ENCODE results near the gene TBX10.
"Not testable (repeated sequence)": the region's sequence is repeated elsewhere in the genome, so short reads cannot be mapped to it uniquely, and the experiment has no call there.

TBX10 gene

DNA sequence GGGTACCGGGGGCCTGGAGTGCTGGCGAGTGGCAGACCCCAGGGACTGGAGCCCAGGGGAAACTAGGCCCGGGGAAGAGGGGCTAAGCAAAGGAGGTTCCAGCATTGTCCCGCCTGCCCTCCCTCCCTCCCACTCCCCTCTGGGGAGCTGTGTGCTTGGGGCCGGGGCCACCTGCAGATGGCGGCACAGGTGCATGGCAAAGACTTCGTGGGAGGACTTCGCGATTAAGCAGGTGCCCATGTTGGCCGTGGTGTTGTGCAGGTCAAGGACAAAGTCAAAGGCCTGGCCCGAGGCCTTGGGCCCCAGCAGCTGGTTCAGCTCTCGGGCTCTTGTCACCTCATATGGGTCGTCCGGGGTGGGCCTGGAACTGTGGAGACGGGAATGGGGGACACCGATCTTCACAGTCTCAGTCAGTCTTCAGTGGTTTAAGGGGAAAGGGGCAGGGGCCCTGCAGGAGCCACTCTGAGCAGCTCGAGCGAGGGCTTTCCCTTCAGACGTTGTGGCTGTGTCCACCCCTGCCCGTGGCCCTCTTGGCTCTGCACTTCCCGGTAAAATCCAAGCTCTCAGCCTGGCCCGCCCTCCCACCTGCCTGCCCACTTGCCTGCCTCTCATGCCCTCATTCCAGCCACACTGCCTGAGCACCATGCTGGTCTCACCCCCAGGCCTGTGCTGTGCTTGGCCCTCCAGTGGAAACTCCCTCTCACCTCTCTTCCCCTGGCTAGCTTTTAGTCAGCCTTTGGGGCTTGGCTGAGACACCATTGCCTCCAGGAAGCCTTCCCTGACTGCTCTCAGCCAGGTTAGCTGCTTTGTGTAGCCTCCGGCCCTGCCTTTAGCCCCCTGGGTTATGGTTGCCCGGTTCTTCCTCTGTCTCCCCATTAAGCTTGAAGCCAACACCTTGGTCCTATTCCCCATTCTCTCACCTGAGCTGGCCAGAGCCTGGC is 6.2 kb upstream of the TBX10 start:
- no peak for DNase-seq (ENCODE audit: low read depth in 3 of 3)

DNA sequence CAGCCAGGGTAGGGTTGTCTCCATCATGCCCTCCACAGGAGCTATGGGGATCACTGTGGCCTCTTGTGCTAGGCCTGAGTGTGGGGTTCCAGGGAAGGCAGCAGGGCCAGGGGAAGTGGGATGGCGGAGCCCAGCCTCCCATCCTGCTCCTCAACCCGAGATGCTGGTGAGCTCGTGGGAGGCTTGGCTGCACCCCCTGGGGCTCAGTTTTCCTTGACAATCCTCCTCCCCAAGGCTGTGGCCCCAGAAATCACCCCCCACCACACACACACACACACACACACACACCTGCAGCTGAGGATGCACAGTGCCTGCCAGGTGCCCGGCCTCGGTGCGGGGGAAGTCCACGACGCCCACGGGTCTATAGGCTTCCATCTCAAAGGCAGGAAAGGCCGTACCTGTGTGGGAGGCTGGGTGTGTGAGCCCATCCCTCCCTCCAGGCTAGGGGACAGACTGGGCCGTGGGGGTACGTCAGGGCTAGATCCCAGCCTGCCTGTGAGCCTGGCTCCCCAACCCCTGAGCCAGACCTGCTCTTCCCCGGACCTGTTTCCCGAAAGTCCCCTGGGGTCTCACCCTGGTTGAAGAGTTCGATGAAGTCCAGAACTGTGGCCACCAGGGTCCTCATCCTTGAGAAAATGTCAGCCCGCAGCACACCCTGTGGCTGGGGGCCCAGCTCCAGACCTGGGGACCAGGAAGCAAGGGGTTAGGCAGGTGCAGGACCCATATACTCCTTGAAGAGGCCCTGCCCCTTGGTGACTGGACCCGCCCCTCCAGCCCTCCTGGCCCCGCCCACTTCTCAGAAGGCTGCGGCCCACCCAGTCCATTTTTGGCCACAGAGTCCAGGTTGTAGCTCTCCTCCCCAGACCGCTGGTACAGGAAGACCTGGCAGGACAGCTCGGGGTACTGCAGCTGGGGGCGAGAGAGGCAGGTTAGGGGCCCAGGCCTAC is 5.2 kb upstream of the TBX10 start:
- DNase-seq (ENCODE audit: low read depth in 3 of 3) = no peak

DNA sequence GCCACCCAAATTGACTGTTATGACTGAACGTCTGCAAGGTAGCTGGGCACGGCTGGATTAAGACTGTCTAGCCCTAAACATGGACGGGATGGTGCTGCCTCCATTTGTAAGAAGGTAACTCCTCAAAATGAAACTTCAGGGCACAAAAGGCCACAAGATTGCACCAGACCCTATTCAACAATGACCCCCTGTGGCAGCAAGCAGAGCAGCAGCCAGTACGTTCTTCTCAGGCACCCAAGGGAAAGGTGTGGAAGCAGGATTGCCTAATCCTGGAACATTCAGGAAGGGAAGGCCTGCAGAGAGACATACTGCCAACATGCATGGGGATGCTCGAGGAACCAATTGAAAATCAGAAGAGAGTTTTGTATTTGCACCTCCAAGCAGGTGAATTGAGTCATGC is 4.5 kb upstream of the TBX10 start:
- DNase-seq (ENCODE audit: low read depth in 3 of 3) = no peak

DNA sequence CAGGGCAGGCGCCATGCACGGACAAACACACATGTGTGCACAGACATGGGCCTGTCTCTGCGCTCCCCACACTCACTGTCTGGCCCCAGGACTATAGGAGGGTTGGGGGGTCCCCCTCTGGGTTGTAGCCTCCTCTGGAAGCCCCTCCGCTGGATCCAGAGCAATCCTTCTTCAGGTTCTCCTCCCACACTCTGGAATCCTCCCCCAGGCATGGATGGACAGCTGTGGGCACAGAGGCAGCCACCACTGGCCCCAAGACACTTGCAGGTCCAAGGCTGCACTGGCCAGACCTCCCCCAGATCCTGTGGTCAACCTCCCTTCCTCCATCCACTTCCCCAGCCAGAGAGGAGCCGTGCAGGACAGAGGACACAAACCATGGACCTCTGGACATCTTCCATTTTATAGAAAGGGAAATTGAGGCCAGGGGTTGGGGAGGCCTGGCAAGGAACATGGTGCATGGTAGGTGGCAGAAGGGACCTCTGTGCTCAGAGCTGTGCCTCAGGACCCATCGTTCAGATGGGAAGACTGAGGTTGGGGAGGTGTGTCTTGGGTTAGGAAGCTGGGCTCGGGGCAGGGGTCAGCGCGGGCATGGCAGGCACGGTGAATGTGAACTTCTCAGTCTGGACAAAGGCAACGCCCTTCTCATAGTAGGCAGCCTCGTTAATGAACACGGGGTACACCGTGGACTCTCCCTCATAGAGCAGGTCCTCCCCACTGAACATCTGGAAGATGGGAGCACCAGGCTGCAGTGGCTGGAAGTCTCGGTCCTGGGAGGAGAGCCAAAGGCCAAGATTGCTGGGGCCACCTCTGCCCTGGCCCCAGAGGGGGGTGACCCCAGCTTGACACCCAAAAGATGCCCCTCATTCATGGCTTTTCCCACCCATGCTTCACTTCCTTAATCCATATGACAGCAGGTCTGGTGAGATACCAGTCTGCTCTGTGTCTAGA is 2.9 kb upstream of the TBX10 start:
- no peak for DNase-seq (ENCODE audit: low read depth in 3 of 3)

DNA sequence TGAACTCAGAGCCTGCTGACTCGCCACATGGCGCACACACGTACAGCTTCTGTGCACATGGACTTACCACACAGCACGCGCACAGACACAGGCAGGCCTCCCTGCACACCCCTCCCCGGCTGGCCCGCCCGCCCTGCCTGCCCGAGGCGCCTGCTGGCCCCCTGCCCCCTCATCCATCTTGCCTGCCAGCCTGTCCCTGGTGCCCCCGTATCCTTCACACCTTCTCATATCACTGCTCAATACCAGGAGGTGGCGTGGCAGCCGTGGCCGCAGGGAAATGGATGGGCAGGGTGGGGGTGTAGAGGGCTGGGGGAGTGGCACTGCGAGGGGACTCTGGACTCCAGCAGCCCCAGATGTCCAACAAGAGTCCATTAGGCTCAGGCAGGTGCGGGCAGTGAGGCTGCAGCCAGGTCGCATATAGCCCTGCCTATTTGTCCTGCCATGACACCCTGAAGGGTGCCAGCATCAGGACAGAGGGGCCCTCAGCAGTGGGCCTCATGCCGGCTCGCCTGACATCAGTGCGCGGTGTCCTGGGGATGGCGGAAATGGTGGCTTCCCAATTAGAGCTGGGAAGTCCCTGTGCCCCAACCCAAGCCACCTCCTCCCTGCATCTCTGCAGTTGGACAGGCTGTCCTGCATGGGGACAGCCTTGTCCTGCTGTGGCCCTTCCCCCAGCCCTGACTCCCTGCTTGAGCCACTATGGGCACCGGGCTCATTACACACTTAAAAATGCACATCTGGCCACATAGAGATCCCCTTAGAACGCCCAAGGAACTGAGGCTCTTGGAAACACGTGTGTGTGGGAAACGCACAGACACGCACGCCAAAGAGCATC is 2.0 kb upstream of the TBX10 start:
- no peak for DNase-seq (ENCODE audit: low read depth in 3 of 3)

DNA sequence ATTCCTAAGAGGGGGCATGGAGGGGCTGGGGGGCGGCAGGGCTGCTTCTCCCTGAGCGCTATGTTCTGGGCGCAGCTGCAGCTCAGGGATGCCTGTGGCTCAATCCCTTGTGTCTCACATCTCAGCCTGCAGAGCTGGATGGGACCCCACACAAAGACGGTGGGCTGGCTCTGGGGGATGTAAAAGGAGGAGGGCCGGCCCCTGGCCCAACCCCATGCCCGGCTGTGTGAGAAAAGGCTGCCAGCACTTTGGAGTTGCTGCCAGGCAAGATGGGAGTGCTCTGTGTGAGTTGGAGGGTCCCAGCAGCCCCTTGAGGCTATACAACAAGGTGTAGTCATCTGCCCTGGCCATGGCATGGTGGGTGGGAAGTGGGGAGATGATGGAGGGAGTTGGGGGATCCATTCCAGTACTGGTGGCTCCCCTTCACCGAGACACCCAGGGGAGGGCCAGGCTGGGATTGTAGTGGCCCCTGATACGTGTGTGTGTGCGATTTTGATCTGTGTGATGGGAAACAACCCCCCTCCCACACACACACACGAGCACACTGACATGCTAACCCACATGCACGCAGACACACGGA is 1.3 kb upstream of the TBX10 start:
- DNase-seq (ENCODE audit: low read depth in 3 of 3) = no peak

DNA sequence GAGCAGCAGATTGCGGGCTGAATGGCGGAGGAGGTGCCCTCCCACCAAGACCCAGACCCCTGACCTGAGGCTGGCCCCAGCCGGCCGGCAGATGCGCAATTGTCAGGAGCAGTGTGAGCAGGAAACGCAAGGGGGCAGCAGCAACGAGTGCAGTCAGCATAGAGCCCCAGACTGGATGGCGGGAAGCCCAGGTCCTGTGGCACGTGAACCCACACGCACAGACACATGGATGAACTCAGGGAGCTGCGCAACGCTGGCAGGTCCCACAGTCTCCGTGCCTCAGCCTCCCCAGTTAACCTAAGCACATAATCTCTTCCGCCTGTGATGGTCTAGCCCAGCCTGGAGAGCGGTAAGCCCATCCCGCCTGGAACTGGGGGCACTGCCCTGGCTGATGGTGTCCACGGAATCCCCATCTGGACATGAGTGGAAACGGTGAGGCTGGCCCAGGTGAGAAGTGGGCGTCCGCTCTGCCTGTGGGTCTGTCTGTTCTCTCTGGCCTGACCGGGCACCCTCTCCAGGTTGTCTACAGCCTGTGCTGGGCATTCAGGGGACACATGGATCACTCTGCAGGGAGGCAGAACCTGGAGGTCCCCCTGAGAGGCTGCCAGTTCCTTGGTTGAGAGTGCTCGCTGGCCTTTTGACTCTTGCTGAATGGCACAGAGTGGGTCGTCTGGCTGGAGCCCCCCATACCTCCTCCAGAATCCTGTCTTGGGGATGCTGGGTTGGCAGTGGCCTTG is 626 bp upstream of the TBX10 start:
- peak in 1 of 3 donors; percentile 39 for DNase-seq (ENCODE audit: low read depth in 3 of 3)

DNA sequence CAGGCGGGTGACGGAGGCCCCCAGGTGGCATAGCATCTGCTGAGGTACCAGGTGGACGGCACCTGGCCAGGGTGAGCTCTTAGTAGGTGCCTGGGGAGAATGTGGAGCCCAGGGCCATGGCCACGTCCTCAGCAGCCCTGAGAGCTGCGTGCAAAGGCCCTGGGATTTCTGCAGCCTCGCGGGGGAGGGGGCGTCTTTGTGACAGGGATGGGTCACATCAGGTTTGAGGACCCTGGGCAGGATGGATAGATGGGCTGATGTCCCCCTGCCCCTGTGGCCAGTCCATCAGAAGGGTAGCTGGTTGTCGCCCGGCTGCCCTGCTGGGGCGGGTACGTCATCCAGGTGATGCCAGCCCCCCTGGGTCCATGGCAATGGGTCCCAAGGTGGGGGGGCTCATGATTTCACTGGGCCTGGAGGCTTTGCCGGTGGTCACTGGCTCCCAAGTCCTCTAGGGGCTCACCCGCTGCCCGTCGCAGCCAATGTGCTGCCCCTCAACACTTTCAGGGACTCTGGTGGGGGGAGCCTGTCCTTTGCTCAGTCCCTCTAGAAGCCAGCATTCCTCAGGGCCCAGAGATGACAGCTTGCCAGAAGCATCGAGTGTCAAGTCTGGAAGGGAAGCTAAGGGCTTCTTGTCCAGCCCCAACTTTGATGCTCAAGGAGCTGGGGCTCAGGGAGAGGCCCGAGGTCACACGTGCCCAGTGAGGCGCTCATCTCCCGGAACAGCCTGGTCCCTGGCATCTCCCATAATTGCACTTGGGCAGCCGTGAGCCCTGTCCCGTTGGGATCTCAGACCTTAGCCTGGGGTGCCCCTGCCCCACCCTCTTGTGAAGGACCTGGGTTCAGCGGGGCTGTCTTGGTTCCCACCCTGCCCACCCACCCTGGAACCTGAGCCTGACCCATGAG is 777 bp downstream of the TBX10 start:
- DNase-seq (ENCODE audit: low read depth in 3 of 3) = no peak

DNA sequence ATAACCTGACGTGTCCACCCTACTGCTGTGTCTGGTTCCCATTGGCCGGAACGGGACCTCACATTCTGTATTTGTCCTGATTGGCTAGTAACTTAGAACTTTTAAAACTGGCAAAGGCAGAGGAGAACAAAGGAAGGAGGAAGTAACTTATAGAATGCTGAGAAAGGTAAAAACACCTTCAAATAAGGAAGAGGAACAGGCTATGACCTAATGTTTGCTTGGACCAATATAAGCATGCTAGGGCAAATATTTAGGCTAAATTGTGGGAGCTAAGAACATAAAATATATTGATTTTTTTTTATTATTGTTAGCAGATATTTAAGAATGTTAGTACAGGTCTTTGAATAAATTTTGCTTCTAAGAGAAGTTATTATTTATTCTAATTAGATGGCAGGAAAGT is 2.1 kb downstream of the TBX10 start:
- not testable (repeated sequence) for DNase-seq (ENCODE audit: low read depth in 3 of 3)

DNA sequence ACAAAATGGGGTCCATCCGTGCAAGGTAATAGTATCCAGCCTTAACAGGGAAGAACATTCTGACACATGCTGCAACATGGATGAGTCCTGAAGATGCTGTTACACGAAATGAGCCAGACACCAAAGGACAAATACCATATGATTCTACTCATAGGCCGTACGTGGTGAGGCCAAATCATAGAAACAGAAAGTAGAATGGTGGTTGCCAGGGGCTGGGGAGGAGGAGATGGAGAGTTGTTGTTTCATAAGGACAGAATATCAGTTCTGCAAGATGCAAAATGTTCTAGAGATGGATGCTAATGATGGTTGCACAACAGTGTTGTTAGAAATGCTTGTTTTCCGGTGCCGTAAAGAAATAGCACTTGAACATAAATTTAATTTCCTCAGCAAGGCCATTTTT is 2.6 kb downstream of the TBX10 start:
- no peak for DNase-seq (ENCODE audit: low read depth in 3 of 3)

DNA sequence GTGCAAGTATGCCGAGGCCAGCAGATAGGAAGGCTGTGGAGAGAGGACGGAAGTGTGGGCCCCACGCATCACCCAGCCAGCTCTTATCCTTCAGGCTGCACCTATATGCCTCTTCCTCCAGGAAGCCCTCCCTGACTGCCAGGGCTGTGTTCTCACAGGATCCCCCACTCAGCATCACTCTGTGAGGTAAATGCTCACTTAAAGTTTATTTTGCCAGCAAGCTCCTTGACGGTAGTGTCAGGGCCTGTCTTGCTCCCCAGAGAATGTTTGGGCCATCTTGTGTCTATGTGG is 4.4 kb downstream of the TBX10 start:
- no peak for DNase-seq (ENCODE audit: low read depth in 3 of 3)

DNA sequence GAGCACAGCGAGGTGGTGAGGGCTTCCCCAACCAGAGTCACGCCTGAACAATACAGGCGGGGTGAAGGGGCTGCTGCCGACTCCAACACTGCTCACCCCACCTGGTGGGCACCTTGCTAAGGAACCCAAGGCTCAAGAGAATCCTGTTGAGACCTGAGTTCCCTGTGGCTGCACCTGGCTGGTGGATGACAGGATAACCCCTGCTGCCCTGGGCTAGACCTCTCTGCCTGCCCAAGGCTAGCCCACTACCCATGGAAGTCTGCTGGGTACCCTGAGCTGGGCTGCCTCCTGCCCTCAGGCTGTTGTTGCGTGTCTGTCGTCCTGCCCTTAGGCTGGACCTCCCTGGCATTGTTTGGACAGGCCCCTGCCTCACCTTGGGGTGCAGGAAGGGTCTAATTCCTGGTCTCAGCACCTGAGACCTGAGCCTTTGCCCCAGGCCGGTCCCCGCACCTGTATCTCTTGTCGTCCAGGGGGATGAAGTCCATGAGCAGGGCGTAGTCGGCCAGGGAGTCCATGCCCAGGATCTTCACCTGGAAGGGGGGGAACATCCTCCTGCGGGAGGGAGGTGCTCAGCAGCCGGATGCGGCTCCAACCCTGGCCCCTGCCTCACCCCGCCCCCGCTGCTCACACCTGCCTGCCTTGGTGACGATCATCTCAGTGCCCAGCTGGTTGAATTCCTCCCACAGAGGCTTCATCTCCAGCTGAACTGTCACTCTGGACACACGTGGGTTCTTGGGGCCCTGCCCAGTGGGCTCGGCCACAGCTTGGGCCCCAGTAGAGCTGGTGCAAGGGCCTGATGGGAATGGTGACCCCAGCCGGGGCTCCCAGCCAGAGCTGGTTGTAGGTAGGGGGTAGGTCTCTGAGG is 5.0 kb downstream of the TBX10 start:
- no peak for DNase-seq (ENCODE audit: low read depth in 3 of 3)

DNA sequence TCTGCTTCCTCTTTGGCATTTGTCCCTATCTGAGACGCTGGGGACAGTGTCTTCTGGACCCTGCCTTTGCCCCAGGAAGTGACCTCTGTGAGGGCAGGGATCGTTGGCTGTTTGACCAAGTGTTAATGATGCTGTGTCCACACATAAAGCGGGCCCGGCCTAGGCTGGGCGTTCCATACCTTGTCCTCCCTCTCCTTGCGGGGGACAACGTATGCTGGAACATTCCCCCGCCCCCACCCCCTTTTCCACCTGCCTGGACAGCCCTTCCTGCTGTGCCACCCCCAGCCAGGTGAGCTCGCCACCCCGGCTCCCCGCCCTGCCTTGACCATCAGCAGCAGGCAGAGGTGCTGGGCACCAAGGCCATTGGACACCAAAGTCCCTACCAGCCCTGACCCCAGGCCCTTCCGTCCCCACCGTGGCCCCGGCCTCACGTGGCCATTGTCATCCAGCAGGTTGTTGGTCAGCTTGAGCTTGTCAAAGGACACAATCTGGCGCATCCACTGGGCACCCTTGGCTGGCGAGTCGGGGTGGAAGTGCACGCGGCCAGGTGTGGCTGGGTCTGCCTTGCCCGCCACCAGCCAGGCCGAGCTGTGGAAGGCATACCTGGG is 5.7 kb downstream of the TBX10 start:
- no peak for DNase-seq (ENCODE audit: low read depth in 3 of 3)

DNA sequence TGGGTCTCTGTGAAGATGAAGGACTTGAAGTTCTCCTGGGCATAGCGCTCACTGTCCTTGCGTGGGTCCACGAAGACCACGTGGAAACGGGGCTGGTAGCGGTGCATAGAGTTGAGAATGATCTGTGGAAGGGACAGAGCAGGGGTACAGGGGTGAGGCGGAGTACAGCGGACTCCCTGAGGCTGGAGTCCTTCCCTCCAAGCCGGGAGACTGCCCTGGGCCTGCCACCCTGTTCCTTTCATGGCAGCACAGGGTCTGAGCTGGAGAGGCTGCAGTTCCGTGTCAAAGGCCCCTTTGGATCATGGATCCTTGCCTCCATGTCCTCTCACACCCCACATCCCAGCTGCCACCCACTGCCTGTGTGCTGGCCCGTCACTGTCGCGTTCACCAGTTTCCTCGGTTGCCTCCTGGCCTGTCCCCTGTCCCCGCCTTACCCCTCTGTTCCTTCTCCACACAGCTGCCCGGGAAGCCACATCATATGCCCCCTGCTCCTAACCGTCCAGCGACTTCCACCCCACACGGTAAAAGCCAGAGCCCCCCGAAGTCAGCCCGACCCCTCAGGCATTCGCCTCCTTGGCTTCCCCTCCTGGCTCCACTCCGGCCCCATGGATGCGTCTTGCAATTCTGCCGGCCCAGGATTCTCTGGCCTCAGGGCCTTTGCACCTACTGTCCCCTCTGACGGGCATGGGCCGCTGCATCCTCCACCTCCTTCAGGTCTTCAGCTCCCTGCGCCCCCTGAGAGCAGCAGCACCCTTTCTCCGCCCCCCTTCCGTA is 6.4 kb downstream of the TBX10 start:
- no peak for DNase-seq (ENCODE audit: low read depth in 3 of 3)

DNA sequence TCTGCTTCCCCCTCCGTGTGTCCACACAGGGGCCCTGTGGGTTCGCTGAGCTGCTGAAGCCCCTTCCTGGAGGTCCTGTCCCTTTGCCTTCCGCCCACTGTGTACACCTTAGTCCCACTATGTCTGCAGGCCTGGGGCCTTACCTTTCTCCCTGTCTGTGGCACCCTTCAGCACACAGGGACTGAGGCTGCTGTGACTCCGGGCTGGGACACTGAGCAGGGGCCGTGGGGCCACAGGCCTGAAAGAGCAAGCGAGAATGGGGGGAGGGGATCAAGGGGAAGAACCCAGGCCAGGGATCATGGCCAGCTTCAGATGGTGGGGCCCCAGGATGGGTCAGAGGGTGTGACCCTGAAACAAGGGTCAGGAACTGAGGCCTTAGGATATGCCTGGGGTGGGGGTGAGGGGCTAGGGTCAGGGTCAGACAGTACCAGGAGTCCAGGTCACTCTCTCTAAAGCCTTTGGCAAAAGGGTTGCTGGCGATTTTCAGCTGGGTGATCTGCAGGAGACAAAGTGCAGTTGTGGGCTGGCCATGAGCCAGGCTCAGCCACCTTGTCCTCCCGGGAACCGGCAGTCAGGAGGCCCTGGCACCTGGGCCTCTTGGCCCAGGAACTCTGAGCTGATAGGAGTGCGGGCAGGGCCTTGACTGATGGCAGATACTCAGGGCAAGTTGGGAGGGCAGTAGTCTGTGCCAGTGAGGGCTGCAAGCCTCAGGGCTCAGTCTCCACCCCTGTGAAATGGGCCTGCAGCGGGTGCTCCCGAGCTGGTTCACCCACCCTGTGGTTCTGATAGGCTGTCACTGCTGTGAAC is 7.2 kb downstream of the TBX10 start:
- DNase-seq (ENCODE audit: low read depth in 3 of 3) = no peak

DNA sequence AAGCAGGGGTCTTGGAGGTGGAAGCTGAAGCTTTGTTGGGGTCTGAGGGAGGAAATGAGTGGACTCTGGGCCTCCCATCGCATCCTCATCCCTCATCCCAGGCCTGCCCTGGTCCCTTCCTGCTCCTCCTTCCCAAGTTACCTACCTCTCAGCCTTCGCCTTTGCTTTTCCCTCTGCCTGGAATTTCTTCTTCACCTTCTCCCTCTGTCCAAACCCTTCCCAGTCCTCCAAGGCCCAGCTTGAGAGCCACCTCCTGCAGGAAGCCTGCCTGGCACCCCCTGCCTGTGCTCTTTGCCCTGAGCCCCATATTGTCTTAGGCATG is 7.7 kb downstream of the TBX10 start:
- DNase-seq (ENCODE audit: low read depth in 3 of 3) = no peak
